HG03354 (cell line): Measurements from ENCODE around the gene ST3GAL4.
"Not testable (repeated sequence)": the region's sequence is repeated elsewhere in the genome, so short reads cannot be mapped to it uniquely, and the experiment has no call there.

Source experiments
- ATAC-seq: cut with Tn5 transposase; IDR thresholded peaks from one replicate; pipeline ENCODE4 v1.9.1; 2021; ENCODE audit warnings: mild to moderate bottlenecking; ENCODE audit not compliant: unreplicated experiment, poor library complexity, severe bottlenecking

The ST3GAL4 gene

DNA sequence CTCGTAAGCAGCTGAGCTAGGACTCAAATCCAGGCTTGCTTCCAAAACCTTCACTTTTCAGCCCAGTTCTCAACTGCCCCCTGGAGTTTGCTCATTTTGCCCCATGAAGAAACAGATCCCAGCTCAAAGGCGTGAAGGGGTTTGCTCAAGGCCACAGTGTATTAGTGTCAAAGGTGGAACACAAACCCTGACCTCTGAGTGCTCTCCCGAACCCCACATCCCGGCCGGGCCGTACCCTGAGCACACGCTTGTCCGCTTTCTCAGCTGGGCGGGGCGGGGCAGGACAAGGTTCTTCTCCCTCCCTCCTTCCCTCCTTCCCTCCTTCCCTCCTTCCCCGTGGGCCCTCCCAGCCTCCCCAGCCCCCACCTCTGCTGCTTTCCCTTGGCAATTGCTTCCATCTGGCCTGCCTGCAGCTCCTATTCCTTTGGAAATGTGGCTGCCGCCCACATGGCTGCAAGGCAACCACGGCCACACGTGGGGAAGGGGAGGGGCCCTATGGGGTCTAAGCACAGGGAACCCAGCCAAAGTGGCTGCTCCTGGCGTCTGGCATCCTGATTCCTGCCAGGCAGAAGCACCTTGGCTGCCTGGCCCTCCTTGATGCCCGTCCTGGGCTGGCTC lies 4.1 kb downstream of the ST3GAL4 start:
- ATAC-seq: no peak

- no peak for ATAC-seq
Observed at GRCh38 chr11:126360049-126360446, 4.6 kb downstream of the ST3GAL4 start.

GRCh38 chr11:126361400-126361799 lies 5.9 kb downstream of the ST3GAL4 start:
- ATAC-seq: no peak

DNA sequence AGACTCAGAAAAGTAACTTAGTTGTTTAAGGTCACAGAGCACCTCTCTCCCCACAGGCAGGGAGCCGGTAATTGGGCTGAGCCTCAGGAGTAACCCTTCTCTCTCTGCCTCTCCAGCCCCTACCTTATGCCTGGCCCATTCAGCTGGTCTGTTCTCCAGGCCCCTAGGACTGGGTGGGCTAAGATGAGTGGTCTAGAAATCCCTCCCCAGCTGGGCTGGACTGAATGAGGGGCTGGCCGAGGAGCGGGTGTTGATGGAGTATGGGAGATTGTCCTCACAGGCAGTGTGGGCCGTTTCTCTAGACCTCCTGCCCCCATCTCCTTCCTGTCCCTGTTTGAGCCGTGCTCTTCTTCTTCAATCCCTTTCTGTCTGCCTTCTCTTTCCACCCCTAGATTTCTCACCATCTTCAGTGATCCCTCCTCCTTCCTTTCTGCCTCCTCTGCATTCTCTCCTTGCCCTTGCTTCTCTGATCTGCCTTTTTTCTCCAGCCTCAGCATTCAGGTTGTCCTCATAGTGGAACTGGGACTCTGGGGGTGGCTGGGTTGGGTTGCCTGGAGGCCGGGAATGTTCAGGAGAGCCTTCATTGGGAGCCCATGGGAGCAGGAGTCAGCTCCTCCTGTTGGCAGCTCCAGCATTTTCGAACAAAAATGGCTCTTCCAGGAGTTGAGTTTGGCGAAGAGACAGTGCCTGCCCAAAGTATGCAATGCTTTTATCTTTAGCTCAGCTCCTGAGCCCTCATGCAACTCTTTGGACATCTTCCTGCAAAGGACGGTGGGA lies 7.6 kb downstream of the ST3GAL4 start:
- ATAC-seq: no peak

- ATAC-seq: no peak
Observed at GRCh38 chr11:126363706-126364248, 8.3 kb downstream of the ST3GAL4 start.

DNA sequence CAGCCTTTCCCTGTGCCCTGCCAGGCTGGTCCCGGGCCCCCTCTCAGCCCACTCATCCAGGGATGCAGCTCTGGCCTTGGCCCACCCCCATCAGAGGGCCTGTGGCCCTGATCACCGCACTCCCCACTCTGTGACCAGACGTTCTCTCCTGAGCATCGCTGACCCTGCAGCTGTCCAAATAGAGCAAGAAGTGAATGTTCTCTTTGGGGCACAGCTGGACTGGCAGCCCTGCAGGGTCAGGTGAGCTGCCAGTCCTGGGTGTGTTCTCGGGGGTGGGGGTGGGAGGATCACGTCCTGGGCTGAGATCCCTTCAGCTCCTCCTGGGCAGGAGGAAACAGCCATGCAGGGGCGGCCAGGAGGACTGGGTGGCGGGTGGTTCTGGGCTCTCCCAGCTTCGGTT lies 9.2 kb downstream of the ST3GAL4 start:
- ATAC-seq: not testable (repeated sequence)

DNA sequence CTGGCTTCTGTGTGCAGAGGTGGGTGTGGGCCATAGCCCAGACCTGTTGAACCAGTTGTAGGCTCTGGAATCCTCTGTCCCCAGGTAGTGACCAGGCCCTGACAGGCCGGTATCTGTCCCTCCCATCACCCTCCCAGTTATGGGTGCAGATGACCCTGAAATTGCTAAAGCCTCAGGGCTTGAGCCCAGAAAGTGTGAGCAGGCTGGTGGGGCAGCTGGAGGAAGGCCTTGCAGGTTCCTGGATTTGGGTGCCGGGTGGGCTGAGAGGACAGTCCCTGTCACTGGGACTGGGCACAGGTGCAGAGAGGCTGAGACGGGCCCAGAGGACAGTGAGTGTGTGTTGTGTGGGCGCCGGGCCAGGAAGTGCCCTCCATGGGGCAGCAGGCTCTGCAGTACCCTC lies 10.0 kb downstream of the ST3GAL4 start:
- ATAC-seq: not testable (repeated sequence)

- ATAC-seq: no peak
Observed at GRCh38 chr11:126366064-126366822, 10.8 kb downstream of the ST3GAL4 start.

GRCh38 chr11:126366823-126367654 lies 11.6 kb downstream of the ST3GAL4 start:
- not testable (repeated sequence) for ATAC-seq

GRCh38 chr11:126367806-126368205 lies 12.3 kb downstream of the ST3GAL4 start:
- not testable (repeated sequence) for ATAC-seq

DNA sequence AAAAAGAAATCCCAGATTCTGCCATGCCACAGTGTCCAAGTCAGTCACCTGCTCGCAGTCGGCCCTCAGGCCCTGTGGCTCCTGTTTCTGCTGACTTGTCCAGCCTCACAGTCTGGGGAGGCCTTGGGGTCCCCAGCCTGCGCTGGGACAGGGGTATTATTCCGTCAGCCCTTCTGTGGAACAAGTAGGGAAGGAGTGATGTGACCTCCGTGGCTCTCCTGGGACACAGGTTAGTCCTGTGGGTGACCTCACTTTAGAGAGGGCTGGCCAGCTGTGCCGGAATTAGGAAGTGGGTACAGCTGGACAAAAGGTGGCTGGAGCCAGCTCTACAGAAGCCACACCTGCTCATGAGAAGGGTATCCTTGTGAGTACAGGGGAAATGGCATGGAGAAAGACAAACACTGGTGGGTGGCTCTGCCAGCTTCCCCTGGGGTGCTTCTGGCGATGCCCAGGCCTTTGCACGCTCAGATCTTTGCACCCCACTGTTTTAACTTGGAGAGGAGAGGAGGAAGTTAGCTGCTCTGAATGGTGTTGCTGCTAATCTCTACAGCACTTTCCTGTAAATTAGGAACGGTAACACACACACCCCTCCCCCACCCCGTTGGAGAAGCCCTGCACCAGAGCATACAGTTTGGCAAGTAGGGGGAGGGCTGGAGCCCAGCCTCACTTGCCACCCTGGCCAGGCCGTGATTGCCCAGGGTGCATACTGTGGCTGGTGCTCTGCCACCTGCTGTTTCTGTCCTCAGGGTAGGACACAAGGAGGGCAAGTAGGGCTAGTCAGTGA lies 13.0 kb downstream of the ST3GAL4 start:
- ATAC-seq: not testable (repeated sequence)

DNA sequence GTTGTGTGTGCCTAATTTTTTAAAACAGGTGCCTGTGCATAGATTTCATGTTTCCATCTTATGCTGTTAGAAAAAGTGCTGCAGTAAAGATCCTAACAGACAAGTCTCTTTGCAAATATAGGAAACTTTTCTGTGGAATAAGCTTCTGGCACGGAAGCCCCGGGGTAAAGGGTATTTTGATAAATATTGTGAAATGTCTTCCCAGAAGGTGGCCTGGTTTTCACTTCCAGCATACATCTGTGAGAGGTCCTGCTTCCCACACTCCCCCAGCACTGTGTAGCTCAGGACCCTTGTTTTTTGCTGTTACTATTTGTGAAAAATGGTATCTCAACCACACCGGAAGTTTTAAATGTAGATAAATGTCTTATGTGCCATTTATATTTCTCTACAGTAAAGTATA lies 14.5 kb downstream of the ST3GAL4 start:
- no peak for ATAC-seq

DNA sequence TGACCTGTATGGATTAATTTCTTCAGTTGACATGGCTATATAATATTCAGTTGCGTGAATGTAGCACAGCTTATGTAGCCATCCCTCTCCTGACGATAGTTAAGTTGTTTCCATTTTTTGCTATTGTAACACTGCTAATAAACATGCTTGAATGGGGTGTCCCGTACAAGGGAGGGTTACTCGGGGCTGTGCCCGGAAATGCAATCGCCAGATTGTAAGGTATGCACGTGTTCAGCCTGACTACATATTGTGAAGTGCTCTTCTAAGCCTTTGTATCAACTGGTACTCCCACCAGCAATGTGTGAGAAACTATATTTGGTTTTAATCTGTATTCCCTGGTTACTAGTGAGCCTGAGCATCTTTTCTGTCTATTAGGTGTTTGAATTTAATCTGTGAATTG lies 16.1 kb downstream of the ST3GAL4 start:
- ATAC-seq: no peak

- ATAC-seq: not testable (repeated sequence)
Observed at GRCh38 chr11:126373389-126374066, 18.0 kb downstream of the ST3GAL4 start.

- ATAC-seq: not testable (repeated sequence)
Observed at GRCh38 chr11:126374562-126375300, 19.2 kb downstream of the ST3GAL4 start.

DNA sequence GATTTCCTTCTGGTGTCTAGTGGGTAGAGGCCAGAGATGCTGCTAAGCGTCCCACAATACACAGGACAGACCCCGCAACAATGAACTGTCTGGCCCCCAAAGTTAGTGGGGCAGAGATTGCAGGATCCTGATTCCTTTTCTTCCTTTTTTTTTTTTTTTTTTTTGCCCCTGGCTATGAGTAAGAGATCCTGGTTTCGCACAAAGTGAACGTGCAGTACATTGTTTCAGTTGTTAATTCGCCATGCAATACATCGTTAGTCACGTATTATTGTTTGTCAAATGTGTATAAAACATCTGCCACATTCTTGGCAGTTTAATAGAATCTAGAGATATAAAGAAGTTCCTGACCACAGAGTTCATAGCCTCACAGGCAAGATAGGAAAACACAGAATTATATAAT lies 20.2 kb downstream of the ST3GAL4 start:
- no peak for ATAC-seq

DNA sequence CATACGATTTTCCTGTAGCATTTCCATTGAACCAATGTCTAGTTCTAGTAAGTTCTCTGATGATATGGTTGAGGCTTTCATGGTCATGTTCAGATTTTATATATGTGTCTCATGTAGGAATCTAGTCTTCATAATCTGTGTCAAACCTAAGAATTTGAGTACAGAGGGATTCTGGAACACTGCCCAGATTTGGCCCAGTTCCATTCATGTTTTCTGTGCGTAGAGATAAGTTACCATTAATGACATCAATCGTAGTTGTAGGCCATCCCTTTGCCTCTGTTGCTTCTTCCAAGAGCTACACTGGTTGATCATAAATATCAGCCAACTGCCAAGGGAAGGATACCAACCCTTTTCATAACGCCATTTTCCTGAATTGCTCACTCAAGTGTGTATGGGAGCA lies 23.3 kb downstream of the ST3GAL4 start:
- ATAC-seq: no peak

DNA sequence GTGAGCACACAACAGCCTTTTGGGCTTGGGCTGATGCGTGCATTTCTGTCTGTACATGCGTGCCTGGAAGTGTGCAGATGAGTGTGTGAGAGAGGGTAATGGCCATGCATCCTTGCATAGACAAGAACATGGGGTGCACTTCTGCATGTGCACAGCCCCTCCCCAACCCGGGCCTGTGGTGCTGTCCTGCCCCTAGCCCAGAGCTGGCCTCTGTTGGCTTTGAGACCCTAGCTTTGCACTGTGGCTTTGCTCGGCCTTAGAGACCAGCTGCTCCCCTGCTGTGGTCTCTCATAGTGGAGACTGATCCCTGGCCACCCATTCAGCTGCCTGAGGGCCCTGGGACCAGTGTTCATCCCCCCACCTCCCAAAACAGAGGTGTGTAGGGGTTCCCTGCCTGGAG lies 25.4 kb downstream of the ST3GAL4 start:
- no peak for ATAC-seq
